Right lobe of liver (tissue), 6 donors: Measurements from ENCODE around the gene DEF6. TPM values are rescaled to one million over a fixed set of nuclear protein-coding genes. Genes with fewer than 3 reads are reported as not detected.
A peak's percentile ranks its signal among the peaks of the same experiment; 100 is the strongest.

Experiments used
- ATAC-seq, 4 donors: fragments of 200-7000 bp; cut with Tn5 transposase; one replicate each; pipeline ENCODE4 v1.9.1; 2020; ENCODE audit warnings: mild to moderate bottlenecking in 4 of 4, moderate library complexity in 4 of 4
- DNase-seq, 3 donors: peaks; one replicate each; pipeline ENCODE4 v3.0.0-alpha.2; 2020
- H3K27ac ChIP-seq, 3 donors: fragments of 200-600 bp; one replicate each; pipeline ENCODE4 v1.8.0; 2022
- H3K27me3 ChIP-seq, 2 donors: fragments of 200-600 bp; one replicate each; pipeline ENCODE4 v1.8.0; 2022
- H3K36me3 ChIP-seq, 4 donors: fragments of 200-600 bp; sonication (generic) in 1 of 4; one replicate each; pipeline versions ENCODE4 v1.5.1 to v1.8.0; 2017 to 2022; ENCODE audit warnings: control low read depth in 1 of 4
- H3K4me1 ChIP-seq, 4 donors: fragments of 200-600 bp; sonication (generic) in 1 of 4; one replicate each; pipeline versions ENCODE4 v1.5.1 to v1.8.0; 2017 to 2022; ENCODE audit warnings: control low read depth in 1 of 4
- H3K4me3 ChIP-seq, 3 donors: fragments of 200-600 bp; one replicate each; pipeline ENCODE4 v1.8.0; 2022
- H3K9me3 ChIP-seq, 4 donors: fragments of 200-600 bp; sonication (generic) in 1 of 4; one replicate each; pipeline versions ENCODE4 v1.5.1 to v1.8.0; 2017 to 2022; ENCODE audit warnings: control low read depth in 1 of 4
- POLR2A ChIP-seq: fragments of 450-650 bp; IDR thresholded peaks from one replicate; pipeline ENCODE4 v1.6.1; 2017; ENCODE audit warnings: antibody characterized with exemption, mild to moderate bottlenecking
- WGBS: methylation state at CpG from one replicate; pipeline ENCODE4 v1.1.6; 2018; ENCODE audit warnings: low coverage, low lambda C conversion rate; ENCODE audit not compliant: insufficient coverage; ENCODE audit errors: missing lambda C conversion rate; 5-methylcytosine and 5-hydroxymethylcytosine counted together
- intact Hi-C, 2 donors: fragments of 100-400 bp; cut with DNase I; formaldehyde crosslinking; loops; one replicate each; pipeline versions ENCODE4 v1.11.2 to v1.14.1; 2022
- total RNA-seq, 6 experiments: library from RNA; depleted of rRNA in 2 of 6; stranded (reverse); fragments of >200 nt in 2 of 6; fragmentation: NEBNext Ultra II Directional in 3 of 6; extraction: Animal tissue kit (Norgen Biotek cat#: 25700) in 3 of 6; gene quantifications; one replicate each; pipeline versions ENCODE4 v1.1.0 to v1.2.4, GENCODE V29; 2016 to 2023
- TF ChIP-seq, protein P1 (sequence below), 4 donors: fragments of 200-600 bp in 3 of 4; fragments of 450-650 bp in 1 of 4; IDR thresholded peaks; one replicate each; pipeline versions ENCODE4 v1.5.1 to v1.8.0; 2016 to 2022; ENCODE audit warnings: antibody characterized with exemption in 4 of 4, mild to moderate bottlenecking in 2 of 4
- donor health status: DM: no; HTN: yes; CAD: no.
- donor health status: DM: no; HTN: no; CAD: no.
- donor health status: DM: no; HTN: no; CAD: no.
- donor health status: DM: no; HTN: yes; CAD: no.
- donor health status: DM: no; HTN: yes; CAD: no.

DEF6 gene
- total RNA-seq, 6 experiments from 2014 or later = 1.1 to 3.6 (median 1.5) TPM

DNA sequence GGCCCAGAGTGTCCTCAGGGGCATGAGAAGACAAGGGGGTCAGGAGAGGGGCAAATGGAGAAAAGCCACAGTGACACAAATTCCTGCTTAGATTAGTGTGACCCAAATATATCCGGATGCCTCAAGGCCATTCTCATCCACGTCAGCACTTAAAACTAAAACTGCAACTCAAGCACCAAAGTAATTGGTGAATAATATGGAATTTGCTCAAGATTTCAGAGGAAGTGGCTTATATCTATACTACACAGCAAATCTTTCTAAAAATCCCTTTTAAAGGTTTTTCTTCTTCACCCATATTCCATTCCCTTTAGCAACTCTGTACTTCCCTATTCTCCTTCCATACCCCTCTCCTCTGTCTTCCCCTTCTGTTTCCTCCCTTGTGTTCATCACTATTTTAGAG is 15.2 kb downstream of the DEF6 start:
- no peaks in the 10 kb centered on the region for H3K27me3 ChIP-seq
- H3K36me3 ChIP-seq = no peaks in the 10 kb centered on the region
- ATAC-seq = peak in 2 of 4 donors; percentile 56 to 61
- no peak for TF ChIP-seq POLR2A
- TF ChIP-seq, protein P1, sequence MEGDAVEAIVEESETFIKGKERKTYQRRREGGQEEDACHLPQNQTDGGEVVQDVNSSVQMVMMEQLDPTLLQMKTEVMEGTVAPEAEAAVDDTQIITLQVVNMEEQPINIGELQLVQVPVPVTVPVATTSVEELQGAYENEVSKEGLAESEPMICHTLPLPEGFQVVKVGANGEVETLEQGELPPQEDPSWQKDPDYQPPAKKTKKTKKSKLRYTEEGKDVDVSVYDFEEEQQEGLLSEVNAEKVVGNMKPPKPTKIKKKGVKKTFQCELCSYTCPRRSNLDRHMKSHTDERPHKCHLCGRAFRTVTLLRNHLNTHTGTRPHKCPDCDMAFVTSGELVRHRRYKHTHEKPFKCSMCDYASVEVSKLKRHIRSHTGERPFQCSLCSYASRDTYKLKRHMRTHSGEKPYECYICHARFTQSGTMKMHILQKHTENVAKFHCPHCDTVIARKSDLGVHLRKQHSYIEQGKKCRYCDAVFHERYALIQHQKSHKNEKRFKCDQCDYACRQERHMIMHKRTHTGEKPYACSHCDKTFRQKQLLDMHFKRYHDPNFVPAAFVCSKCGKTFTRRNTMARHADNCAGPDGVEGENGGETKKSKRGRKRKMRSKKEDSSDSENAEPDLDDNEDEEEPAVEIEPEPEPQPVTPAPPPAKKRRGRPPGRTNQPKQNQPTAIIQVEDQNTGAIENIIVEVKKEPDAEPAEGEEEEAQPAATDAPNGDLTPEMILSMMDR (IDR thresholded peaks at IDR 0.05) = no peak
- 53% methylated on average over 2 of the region's 2 CpGs for WGBS
- H3K27ac ChIP-seq = no peak overlapping the region
- DNase-seq = no peak
- peaks cover 0 to 4% (median 0%) of the 10 kb centered on the region in 4 donors for H3K4me1 ChIP-seq
- no peaks in the 10 kb centered on the region for H3K9me3 ChIP-seq
- H3K4me3 ChIP-seq = no peak overlapping the region
- intact Hi-C loops = no loop called here

DNA sequence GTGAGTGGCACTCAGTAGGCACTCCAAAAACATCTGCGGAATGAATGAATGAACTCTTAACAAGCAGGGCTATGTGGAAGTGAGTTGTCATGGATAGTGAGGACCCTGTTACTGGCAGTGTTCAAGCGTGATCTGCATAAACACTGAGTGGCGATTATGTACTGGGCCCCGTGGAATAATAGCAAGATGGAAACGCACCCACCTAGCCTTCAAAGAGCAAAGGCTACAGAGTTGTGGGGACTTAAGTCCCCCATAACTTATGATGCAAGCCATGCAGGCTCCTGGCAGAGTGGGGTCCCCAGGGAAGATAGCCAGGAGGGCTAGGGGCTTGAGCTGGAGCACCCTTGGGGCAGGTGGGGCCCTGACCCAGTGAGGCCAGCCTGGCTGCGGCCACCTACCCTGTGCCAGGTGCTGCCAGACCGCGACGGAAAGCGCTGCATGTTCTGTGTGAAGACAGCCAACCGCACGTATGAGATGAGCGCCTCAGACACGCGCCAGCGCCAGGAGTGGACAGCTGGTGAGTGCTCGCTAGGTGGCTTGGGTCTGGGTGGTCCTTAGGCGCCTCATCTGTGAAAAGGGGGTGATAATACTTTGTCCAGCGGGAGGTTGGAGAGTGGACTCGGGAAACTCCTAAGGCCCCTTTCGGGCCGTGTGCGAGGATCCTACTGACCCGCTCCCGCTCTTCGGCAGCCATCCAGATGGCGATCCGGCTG is 20.0 kb downstream of the DEF6 start:
- ATAC-seq (peak; percentile 13 to 37 (median 22)), DNase-seq (peak in 1 of 3 donors; percentile 63)
- WGBS = 11% methylated on average over 12 of the region's 28 CpGs
- Histone ChIP-seq H3K27ac (peak overlapping the region in 1 of 3 donors; percentile 40), H3K4me3 (peak overlapping the region; percentile 55 to 64 (median 56)), H3K36me3 (no peaks in the 10 kb centered on the region), H3K4me1 (peaks cover 0 to 11% (median 3%) of the 10 kb centered on the region in 4 donors), H3K9me3 (no peaks in the 10 kb centered on the region), H3K27me3 (no peaks in the 10 kb centered on the region)
- TF ChIP-seq, protein P1 (IDR thresholded peaks at IDR 0.05) = no peak
- TF ChIP-seq POLR2A = no peak
- intact Hi-C loops = no loop called here

DNA sequence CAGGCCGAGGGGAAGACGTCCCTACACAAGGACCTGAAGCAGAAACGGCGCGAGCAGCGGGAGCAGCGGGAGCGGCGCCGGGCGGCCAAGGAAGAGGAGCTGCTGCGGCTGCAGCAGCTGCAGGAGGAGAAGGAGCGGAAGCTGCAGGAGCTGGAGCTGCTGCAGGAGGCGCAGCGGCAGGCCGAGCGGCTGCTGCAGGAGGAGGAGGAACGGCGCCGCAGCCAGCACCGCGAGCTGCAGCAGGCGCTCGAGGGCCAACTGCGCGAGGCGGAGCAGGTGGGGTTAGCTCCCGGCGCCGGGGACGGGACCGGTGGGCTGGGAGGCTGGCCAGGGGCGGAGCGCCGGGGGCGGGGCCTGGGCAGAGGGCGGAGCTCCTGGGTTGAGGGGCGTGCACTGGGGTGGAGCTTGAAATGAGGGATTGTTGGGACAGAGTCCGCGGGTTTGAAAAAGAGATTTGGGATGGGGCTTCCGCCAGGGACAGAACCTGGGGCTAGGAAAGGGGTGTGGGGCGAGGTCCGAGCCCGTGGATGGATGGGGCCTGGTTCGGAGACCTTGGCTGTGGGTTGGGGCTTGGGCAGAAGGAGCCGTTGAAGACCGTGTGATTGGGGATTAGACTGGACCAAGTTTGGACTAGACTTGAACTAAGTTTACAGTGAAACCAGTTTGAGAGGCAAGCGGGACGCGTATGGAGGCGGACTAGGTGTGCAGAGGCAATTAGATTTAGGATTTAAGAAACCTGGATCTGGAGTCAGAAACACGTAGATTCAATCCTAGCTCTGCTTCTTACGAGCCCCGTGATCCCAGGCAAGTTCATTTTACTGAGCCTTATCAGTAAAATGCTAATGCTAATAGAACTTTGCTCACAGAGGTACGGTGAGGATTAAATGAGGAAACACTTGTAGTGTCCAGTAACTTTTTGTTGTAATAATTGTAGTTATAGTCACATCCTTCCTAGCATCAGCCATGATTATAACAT is 20.9 kb downstream of the DEF6 start:
- Histone ChIP-seq H3K9me3 (no peaks in the 10 kb centered on the region), H3K27me3 (no peaks in the 10 kb centered on the region), H3K4me3 (peak overlapping the region; percentile 55 to 64 (median 56)), H3K27ac (peak overlapping the region in 1 of 3 donors; percentile 41), H3K4me1 (peaks cover 0 to 11% (median 3%) of the 10 kb centered on the region in 4 donors), H3K36me3 (no peaks in the 10 kb centered on the region)
- DNase-seq = peak; percentile 90 to 95 (median 93)
- TF ChIP-seq, protein P1 (IDR thresholded peaks at IDR 0.05) = peak in 3 of 4 donors; percentile 3 to 19 (median 10)
- peak; percentile 36 for TF ChIP-seq POLR2A
- peak; percentile 99 to 100 (median 99) for ATAC-seq
- WGBS = 29% methylated on average over 43 of the region's 55 CpGs
- intact Hi-C loops = no loop called here

DNA sequence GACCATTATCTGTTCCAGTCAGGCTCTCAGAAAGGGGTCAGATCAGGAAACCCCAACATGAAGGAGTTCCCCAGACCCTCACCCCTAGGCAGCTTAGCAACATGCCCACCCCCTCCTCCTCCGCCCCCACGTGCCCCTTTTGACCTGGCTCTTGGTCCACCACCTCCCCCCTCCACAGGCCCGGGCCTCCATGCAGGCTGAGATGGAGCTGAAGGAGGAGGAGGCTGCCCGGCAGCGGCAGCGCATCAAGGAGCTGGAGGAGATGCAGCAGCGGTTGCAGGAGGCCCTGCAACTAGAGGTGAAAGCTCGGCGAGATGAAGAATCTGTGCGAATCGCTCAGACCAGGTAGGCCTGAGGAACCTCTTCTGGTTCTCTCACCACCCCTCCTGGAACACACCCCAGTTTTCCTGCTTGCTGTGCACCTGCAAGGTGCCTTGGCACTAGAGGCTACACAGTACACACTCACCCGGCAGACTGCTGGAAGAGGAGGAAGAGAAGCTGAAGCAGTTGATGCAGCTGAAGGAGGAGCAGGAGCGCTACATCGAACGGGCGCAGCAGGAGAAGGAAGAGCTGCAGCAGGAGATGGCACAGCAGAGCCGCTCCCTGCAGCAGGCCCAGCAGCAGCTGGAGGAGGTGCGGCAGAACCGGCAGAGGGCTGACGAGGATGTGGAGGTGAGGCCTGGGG is 21.9 kb downstream of the DEF6 start:
- no peaks in the 10 kb centered on the region for H3K9me3 ChIP-seq
- DNase-seq = no peak
- H3K4me1 ChIP-seq = peaks cover 0 to 11% (median 3%) of the 10 kb centered on the region in 4 donors
- ATAC-seq = no peak
- intact Hi-C loops = no loop called here
- H3K36me3 ChIP-seq = no peaks in the 10 kb centered on the region
- H3K27ac ChIP-seq = no peak overlapping the region
- TF ChIP-seq, protein P1 (IDR thresholded peaks at IDR 0.05) = no peak
- no peak for TF ChIP-seq POLR2A
- no peak overlapping the region for H3K4me3 ChIP-seq
- WGBS = 80% methylated on average over 1 of the region's 20 CpGs
- H3K27me3 ChIP-seq = no peaks in the 10 kb centered on the region
